MM.1S (cell line): Measurements from ENCODE around the gene DIRAS2.

Experiments
- EZH2phosphoT487 ChIP-seq: fragments of 300-600 bp; sonication (generic); IDR thresholded peaks from 2 replicates; pipeline ENCODE4 v1.6.1; 2018; ENCODE audit warnings: antibody characterized with exemption, low read length
- TF ChIP-seq, protein P1 (sequence below): fragments of 300-600 bp; sonication (generic); IDR thresholded peaks from 2 replicates; pipeline ENCODE4 v1.5.1; 2016; ENCODE audit warnings: antibody characterized with exemption, low read length, mixed read lengths

DNA sequence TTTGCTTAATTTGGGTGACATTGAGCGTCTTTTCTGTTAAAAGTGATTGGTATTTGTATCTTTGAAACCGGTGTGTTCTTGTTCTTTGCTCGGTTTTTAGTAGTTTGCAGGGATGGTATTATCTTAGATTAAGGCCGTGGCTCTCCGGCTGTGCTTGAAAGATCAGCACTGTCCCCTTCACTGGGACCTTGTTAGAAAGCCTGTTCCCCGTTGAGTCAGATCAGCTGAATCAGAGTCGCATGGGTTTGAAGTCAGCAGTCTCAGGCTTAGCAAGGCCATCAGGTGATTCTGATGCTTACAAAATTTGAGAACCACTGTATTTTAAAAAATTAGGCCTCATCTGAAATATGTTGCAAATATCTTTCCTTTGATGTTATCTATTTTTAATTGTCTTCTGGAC, 5.0 kb downstream of the DIRAS2 start:
- TF ChIP-seq, protein P1, sequence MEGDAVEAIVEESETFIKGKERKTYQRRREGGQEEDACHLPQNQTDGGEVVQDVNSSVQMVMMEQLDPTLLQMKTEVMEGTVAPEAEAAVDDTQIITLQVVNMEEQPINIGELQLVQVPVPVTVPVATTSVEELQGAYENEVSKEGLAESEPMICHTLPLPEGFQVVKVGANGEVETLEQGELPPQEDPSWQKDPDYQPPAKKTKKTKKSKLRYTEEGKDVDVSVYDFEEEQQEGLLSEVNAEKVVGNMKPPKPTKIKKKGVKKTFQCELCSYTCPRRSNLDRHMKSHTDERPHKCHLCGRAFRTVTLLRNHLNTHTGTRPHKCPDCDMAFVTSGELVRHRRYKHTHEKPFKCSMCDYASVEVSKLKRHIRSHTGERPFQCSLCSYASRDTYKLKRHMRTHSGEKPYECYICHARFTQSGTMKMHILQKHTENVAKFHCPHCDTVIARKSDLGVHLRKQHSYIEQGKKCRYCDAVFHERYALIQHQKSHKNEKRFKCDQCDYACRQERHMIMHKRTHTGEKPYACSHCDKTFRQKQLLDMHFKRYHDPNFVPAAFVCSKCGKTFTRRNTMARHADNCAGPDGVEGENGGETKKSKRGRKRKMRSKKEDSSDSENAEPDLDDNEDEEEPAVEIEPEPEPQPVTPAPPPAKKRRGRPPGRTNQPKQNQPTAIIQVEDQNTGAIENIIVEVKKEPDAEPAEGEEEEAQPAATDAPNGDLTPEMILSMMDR = no peak
- no peak for TF ChIP-seq EZH2phosphoT487
